GM21515 (cell line): Measurements from ENCODE around the gene HILPDA.
A peak's percentile ranks its signal among the peaks of the same experiment; 100 is the strongest.
"Not testable (repeated sequence)": the region's sequence is repeated elsewhere in the genome, so short reads cannot be mapped to it uniquely, and the experiment has no call there.

Experiments
- ATAC-seq: cut with Tn5 transposase; IDR thresholded peaks from one replicate; pipeline ENCODE4 v1.9.1; 2021; ENCODE audit not compliant: unreplicated experiment

HILPDA gene

GRCh38 chr7:128431221-128431620 lies 24.5 kb upstream of the HILPDA start:
- ATAC-seq = no peak

- ATAC-seq = no peak
Measured at GRCh38 chr7:128431754-128432153, 23.9 kb upstream of the HILPDA start.

- ATAC-seq = no peak
Measured at GRCh38 chr7:128434413-128435326, 21.0 kb upstream of the HILPDA start.

- no peak for ATAC-seq
Measured at GRCh38 chr7:128435327-128435686, 20.4 kb upstream of the HILPDA start.

- ATAC-seq = peak; percentile 83
Measured at GRCh38 chr7:128437426-128438332, 18.0 kb upstream of the HILPDA start.

- ATAC-seq = no peak
Measured at GRCh38 chr7:128442356-128442755, 13.3 kb upstream of the HILPDA start.

- no peak for ATAC-seq
Measured at GRCh38 chr7:128443831-128444600, 11.7 kb upstream of the HILPDA start.

GRCh38 chr7:128446306-128446705 lies 9.4 kb upstream of the HILPDA start:
- no peak for ATAC-seq

- ATAC-seq = no peak
Measured at GRCh38 chr7:128447941-128448564, 7.6 kb upstream of the HILPDA start.

- ATAC-seq = no peak
Measured at GRCh38 chr7:128448751-128449302, 6.9 kb upstream of the HILPDA start.

GRCh38 chr7:128450409-128450808 lies 5.3 kb upstream of the HILPDA start:
- no peak for ATAC-seq

- ATAC-seq = no peak
Measured at GRCh38 chr7:128450913-128451312, 4.8 kb upstream of the HILPDA start.

GRCh38 chr7:128452552-128452951 lies 3.1 kb upstream of the HILPDA start:
- ATAC-seq = no peak

GRCh38 chr7:128453836-128454804 lies 1.6 kb upstream of the HILPDA start:
- no peak for ATAC-seq

- ATAC-seq = no peak
Measured at GRCh38 chr7:128454808-128455542, 703 bp upstream of the HILPDA start.

- no peak for ATAC-seq
Measured at GRCh38 chr7:128456255-128456725, 612 bp downstream of the HILPDA start.

GRCh38 chr7:128457385-128457784 lies 1.7 kb downstream of the HILPDA start:
- ATAC-seq = not testable (repeated sequence)

GRCh38 chr7:128458956-128459355 lies 3.3 kb downstream of the HILPDA start:
- ATAC-seq = peak; percentile 18
